ENCODE measurements around the gene SERPINC1.
"Not testable (repeated sequence)": the region's sequence is repeated elsewhere in the genome, so short reads cannot be mapped to it uniquely, and the experiment has no call there.

SERPINC1 gene
- total RNA-seq, result 0 to 0.77 (median 0.04) reads per million in 17 experiments

GRCh38 chr1:173917149-173917548 is at the start of gene SERPINC1:
Gene SERPINC1 (minus strand): TSS chr1:173917327. CDS start chr1:173917259, 68 bp downstream.
- no peak for DNase-seq

DNA sequence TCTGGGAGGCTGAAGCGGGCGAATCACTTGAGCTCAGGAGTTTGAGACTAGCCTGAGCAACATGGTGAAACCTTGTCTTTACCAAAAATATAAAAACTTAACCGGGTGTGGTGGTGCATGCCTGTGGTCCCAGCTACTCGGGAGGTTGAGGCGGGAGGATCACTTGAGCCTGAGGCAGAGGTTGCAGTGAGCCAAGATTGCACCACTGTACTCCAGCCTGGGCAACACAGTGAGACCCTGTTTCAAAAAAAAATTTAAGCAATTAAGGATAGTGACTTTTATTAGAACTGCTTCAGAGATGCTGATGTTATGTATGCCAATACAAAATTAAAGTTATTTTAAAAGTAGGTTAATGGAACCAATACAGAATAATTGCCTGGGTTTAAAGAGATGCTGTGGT is 48.8 kb upstream of the SERPINC1 start:
- DNase-seq, result not testable (repeated sequence)

- DNase-seq, result no peak
Measured at GRCh38 chr1:173963477-173963876, 46.4 kb upstream of the SERPINC1 start.

DNA sequence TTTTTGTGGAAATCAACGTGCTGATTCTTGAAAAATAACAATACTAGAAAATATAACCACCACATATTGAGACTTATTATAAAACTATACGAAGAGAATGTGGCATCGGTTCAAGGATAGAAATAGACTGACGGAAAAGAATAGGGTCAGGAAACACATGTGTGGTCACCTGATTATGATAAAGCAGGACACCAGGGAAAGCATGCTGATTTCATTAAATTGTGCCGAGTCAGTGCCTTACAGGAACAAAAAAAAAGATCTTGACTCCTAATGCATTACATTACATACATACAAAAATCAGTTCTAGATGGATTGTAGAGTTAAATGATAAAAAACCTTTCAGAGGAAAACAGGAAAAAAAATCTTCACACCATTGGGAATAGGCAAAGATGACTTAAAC is 43.5 kb upstream of the SERPINC1 start:
- DNase-seq, result peak in 2 of 4 experiments; percentile 43 to 55

- DNase-seq, result no peak
Measured at GRCh38 chr1:173954179-173954578, 37.1 kb upstream of the SERPINC1 start.

DNA sequence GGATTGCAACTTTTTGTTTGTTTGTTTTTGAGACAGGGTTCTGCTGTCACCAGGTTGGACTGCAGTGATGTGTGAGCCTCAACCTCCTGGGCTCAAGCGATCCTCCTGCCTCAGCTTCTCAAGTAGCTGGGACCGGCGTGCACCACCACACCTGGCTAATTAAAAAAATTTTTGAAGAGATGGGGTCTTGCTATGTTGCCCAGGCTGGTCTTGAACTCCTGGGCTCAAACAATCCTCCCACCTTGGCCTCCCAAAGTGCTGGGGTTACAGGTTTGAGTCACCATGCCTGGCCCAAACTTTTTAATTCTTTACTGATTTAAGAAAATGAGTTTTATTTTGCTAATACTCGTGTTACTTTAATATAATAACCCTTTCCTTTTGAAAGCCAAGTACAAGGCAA is 31.5 kb upstream of the SERPINC1 start:
- DNase-seq, result no peak

DNA sequence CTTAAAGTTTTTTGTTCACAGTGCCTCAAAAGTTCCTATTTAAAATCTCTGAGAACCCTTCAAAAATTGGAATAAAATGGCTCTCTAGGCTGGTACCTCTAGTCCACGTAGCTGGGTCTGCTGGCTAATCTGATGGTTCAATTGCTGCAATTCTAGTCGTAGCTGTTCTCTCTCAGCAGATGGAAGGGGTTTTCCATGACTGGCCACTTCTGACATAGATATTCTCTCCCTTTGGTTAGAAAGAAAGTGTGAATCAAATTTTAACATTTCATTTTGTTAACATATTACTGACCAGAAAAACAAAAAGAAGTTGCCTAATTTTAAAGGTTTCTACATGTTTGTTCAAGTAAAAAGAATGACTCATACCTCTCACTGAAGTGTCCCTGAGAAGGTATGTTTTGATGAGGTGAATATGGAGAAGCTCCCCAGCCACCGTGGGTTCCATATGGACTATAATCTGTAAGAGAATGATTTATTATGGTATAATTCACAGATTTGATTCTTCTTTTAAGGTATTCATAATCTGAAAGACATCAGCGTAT is 29.3 kb upstream of the SERPINC1 start:
- DNase-seq, result no peak

- DNase-seq, result no peak
Measured at GRCh38 chr1:173937062-173937461, 19.9 kb upstream of the SERPINC1 start.

DNA sequence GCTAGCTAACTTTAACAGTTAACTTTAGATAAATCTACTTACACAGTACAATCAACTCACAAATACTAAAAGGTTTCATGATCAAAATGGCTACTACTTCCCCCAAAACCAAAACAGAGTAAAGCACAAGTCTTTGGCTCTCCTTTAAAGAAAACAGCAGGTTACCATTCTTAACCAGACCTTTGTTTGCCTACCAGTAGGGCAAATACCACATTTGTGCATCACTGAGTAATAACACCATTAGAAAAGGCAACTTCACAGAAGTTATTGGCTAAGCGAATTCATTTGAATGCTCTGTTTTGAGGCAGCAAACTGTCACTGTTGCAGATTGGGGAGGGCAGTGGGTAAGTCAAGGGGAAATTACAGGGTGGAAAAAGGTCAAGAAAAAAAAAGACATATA is 17.3 kb upstream of the SERPINC1 start:
- no peak for DNase-seq

- not testable (repeated sequence) for DNase-seq
Measured at GRCh38 chr1:173930541-173930940, 13.4 kb upstream of the SERPINC1 start.

- DNase-seq, result no peak
Measured at GRCh38 chr1:173925306-173926242, 8.4 kb upstream of the SERPINC1 start.

GRCh38 chr1:173920861-173921260 is 3.7 kb upstream of the SERPINC1 start:
- DNase-seq, result no peak

DNA sequence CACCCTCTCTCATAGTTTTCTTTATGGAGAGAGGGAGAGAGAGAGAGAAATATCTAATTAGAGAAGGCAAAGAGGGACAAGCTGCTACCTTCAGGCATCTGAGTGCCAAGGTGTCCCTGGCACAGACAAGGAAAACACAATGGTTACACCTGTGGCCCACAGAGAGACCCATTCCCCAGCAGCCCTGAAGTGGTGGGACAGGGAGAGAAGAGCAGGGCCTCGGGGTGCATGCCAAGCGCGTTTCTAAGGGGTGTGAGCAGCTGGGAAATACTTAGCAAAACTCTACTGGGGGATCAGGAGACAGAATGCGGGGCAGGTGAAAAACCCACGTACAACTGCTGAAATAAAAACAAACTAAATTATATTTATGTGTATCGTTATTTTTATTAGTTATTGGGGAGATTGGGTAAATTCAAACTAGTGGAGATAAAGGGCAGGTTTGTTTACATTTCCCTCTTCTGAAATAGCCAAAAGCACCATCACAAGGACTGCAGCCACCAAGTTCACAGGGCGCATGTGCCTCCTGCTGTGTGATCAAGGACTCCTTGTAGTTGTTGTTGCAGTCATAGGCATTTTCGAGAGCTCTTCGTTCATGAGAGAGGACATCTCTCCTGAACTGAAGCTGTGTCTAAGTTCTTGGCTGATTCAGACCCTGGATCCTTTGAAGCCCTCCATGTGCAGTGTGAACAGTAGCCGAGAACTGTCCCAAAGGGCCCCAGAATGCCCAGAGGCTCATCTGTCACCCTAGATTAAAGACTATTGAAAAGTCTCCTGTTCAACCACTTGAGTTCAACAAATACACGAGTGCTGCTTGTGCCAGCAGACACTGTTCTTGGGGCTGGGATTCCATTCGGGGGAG is 737 bp upstream of the SERPINC1 start:
- DNase-seq, result no peak

DNA sequence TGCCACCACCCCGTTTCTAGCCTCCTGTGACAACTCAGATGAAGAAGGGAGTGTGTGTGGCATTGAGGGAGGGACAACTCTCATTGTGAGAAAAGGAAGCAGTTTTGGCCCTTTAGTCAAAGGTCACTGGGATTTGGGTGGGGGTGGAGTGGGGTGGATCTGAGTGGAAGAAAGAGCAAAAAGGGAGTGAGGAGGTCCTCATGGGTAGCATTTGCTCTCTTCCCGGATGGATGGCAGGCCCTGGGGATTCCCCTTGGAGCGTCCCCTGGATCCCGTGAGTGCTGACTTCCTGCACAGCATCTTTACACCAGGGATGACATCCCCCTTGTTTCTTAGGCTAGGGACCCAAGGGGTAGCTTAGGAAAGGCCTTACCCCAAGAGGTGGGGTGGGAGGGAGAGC is 460 bp downstream of the SERPINC1 start:
- no peak for DNase-seq

GRCh38 chr1:173915596-173915995 is 1.5 kb downstream of the SERPINC1 start:
- no peak for DNase-seq

- DNase-seq, result peak; percentile 28 to 47 (median 36)
Measured at GRCh38 chr1:173914366-173914871, 2.7 kb downstream of the SERPINC1 start.

DNA sequence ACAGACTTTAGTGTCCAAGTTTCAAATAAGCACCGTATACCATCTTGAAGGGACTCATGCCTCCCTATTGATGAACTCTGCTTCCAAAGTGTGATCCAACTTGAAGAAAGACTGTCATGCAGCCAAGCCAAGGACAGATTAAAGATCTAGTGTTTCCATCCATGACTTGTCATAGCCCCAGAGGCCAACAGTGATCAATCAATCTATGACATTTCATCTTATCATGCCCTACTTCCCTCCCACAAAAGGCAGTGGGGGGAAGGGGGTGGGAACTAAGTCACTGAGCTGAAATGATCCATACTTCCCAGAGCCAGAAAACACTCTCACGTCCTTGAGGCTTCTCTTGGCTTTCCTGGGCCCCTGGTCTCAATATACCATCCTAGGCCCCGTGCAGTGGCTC is 4.0 kb downstream of the SERPINC1 start:
- no peak for DNase-seq

DNA sequence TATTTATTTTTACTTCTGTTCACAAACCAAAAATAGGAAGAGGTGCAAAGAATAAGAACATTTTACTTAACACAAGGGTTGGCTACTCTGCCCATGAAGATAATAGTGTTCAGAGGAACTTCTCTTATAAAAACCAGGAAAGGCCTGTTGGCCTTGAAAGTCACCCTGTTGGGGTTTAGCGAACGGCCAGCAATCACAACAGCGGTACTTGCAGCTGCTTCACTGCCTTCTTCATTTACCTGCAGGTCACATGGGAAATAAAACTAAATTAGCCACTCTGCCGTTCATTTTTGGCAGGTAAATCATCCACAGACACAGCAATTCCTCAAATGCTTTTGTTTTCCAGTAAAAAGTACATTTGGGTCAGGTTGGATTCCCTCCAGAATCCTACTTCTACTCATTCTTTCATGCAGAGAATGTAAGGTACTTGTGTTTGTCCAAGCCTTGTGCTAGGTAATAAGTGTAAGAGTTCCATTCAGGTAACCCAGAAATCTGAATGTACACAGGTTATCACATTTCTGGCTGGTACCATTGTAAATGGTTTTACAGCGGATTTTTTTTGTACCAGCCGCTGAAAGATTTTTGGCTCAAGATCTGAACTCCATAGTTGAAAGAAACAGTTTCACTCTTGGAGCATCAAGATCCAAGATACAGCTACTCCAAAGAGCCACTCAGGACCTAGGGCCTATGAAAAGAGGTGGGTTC is 13.1 kb downstream of the SERPINC1 start:
- no peak for DNase-seq

DNA sequence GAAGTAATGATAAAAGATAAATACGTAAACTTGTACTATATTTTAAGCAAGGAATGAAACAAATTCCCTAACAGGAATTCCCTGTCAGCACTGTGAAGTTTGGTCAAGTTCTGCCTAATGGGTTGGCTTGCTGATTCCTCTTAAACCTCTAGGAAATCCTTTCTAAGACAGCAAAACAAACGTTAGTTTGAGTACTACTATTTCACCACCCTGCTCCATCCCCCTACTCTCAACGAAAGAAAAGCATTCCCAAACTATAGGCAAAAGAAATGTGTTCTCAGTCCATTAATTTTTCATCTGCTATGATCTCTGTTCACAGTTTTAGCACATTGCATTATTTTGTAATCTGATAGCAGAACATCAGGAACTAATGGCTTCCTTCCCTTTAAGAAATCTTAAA is 16.1 kb downstream of the SERPINC1 start:
- no peak for DNase-seq

GRCh38 chr1:173900427-173900826 is 16.7 kb downstream of the SERPINC1 start:
- no peak for DNase-seq

DNA sequence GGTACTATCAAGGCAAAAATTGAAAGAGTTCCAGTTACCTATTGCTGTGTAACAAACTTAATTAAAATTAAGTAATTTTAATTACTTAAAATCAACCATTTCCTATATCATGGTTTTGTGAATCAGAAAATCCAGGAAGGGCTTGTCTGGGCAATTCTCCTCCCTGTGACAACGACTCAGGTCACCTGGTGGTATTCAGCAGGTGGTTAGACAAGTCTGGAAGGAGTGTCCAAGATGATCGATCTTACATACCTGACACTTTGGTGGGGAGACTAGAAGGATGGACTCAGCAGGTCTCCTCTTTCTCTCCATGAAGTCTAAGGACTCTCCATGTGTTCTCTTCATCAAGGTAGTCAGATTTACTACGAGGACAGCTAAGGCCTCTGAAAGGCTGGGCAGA is 22.9 kb downstream of the SERPINC1 start:
- DNase-seq, result no peak

GRCh38 chr1:173893611-173894010 is 23.5 kb downstream of the SERPINC1 start:
- DNase-seq, result peak; percentile 2 to 65 (median 34)
